Upper lobe of left lung (tissue), 6 donors: ENCODE data around the gene TGIF1. TPM values are rescaled to one million over a fixed set of nuclear protein-coding genes. Genes with fewer than 3 reads are reported as not detected.

Source experiments
- ATAC-seq, 2 donors: fragments of 200-7000 bp; cut with Tn5 transposase; one replicate each; pipeline ENCODE4 v1.9.1; 2022; ENCODE audit warnings: mild to moderate bottlenecking in 2 of 2, moderate library complexity in 2 of 2; ENCODE audit not compliant: low FRiP score in 2 of 2
- DNase-seq, 2 donors: peaks; one replicate each; pipeline ENCODE4 v3.0.0-alpha.2; 2019 to 2020
- H3K27ac ChIP-seq, 4 donors: fragments of 200-600 bp; sonication (generic); one replicate each; pipeline ENCODE4 v1.5.1; 2016 to 2019
- H3K27me3 ChIP-seq, 4 donors: fragments of 200-600 bp; sonication (generic); one replicate each; pipeline ENCODE4 v1.5.1; 2017 to 2019
- H3K36me3 ChIP-seq, 4 donors: fragments of 200-600 bp; sonication (generic); one replicate each; pipeline ENCODE4 v1.5.1; 2016 to 2019
- H3K4me1 ChIP-seq, 4 donors: fragments of 200-600 bp; sonication (generic); one replicate each; pipeline ENCODE4 v1.5.1; 2018 to 2019
- H3K4me3 ChIP-seq, 4 donors: fragments of 200-600 bp; sonication (generic); one replicate each; pipeline ENCODE4 v1.5.1; 2017 to 2019; ENCODE audit warnings: mild to moderate bottlenecking in 2 of 4, moderate library complexity in 1 of 4
- H3K9me3 ChIP-seq, 4 donors: fragments of 200-600 bp; sonication (generic); one replicate each; pipeline ENCODE4 v1.5.1; 2018 to 2019
- EP300 ChIP-seq, 4 donors: sonication (generic); formaldehyde crosslinking; IDR thresholded peaks; one replicate each; pipeline ENCODE4 v1.5.1; 2017; ENCODE audit warnings: antibody characterized with exemption in 4 of 4, control low read depth in 2 of 4
- POLR2A ChIP-seq, 4 donors: fragments of 450-650 bp; IDR thresholded peaks; one replicate each; pipeline ENCODE4 v1.5.1; 2016 to 2017; ENCODE audit warnings: antibody characterized with exemption in 4 of 4, mild to moderate bottlenecking in 2 of 4
- POLR2AphosphoS5 ChIP-seq, 2 donors: sonication (generic); formaldehyde crosslinking; IDR thresholded peaks; one replicate each; pipeline ENCODE4 v1.5.1; 2017; ENCODE audit warnings: antibody characterized with exemption in 2 of 2
- WGBS, 2 donors: methylation state at CpG; one replicate each; pipeline ENCODE4 v1.1.5; 2017 to 2018; 5-methylcytosine and 5-hydroxymethylcytosine counted together
- total RNA-seq, 6 donors: library from RNA; depleted of rRNA in 4 of 6; stranded (reverse); fragments of >200 nt in 4 of 6; gene quantifications; one replicate each; pipeline versions ENCODE4 v1.1.0 to v1.2.1, GENCODE V29; 2016 to 2021
- TF ChIP-seq, protein P1 (sequence below), 6 experiments: fragments of 450-650 bp in 4 of 6; fragments of 200-600 bp in 2 of 6; sonication (generic) in 2 of 6; IDR thresholded peaks; one replicate each; pipeline ENCODE4 v1.5.1; 2016 to 2019; ENCODE audit warnings: antibody characterized with exemption in 6 of 6
- donor health status: DM: no; HTN: no; CAD: no; lungs with moderate emphysema.
- donor health status: DM: no; HTN: yes; CAD: no; lungs with severe emphysema.

TGIF1 gene
- total RNA-seq, 6 donors from 2014 or later = 55.8 to 87.0 (median 64.8) TPM

DNA sequence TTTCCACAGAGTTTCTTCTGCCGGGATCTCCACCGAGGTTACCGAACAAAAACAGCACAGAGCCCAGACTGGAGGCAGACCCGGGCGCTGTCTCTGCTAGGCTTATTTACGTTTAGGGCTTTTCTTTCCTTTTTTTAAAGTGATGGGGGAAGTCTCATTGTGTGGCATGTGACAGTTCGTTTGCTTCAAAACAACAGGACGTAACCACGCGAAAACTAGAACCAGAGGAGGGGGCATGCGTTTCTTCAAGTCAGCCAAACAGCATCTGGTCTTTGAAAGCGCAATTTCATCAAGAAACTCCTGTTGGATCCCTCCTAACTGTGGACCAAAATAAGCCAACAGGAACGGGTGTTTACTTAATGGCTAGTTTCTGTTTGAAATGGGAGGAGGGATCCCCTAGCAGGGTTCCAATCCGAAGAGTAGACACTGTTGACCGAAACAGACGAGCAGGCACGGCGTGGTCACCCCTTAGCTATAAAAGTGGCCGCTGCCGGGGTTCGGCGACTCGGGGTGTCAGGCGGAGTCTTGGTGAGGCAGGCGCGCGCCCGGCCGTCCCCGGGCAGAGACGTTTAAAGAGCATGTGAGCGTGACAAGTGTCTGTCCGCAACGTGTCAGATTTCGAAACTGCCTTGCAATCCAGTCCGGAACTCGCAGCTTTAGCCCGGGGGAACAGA, 997 bp upstream of the TGIF1 start:
- peaks cover 22 to 34% (median 27%) of the 10 kb centered on the region in 4 donors for H3K4me1 ChIP-seq
- peak overlapping the region; percentile 65 to 78 (median 76) for H3K4me3 ChIP-seq
- H3K27me3 ChIP-seq = no peaks in the 10 kb centered on the region
- no peaks in the 10 kb centered on the region for H3K9me3 ChIP-seq
- 0% methylated on average over 24 to 38 of the region's 38 CpGs for WGBS, 2 donors
- no peaks in the 10 kb centered on the region for H3K36me3 ChIP-seq
- H3K27ac ChIP-seq = peak overlapping the region; percentile 96 to 99 (median 98)
- ATAC-seq (peak; percentile 53 to 68), DNase-seq (peak; percentile 94 to 96)
- TF ChIP-seq POLR2A (IDR thresholded peaks at IDR 0.05) (peak in 3 of 4 donors; percentile 88 to 95 (median 91)), EP300 (IDR thresholded peaks at IDR 0.05) (peak in 2 of 4 donors; percentile 58 to 79), POLR2AphosphoS5 (IDR thresholded peaks at IDR 0.05) (peak; percentile 89 to 95)
- TF ChIP-seq, protein P1, sequence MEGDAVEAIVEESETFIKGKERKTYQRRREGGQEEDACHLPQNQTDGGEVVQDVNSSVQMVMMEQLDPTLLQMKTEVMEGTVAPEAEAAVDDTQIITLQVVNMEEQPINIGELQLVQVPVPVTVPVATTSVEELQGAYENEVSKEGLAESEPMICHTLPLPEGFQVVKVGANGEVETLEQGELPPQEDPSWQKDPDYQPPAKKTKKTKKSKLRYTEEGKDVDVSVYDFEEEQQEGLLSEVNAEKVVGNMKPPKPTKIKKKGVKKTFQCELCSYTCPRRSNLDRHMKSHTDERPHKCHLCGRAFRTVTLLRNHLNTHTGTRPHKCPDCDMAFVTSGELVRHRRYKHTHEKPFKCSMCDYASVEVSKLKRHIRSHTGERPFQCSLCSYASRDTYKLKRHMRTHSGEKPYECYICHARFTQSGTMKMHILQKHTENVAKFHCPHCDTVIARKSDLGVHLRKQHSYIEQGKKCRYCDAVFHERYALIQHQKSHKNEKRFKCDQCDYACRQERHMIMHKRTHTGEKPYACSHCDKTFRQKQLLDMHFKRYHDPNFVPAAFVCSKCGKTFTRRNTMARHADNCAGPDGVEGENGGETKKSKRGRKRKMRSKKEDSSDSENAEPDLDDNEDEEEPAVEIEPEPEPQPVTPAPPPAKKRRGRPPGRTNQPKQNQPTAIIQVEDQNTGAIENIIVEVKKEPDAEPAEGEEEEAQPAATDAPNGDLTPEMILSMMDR (IDR thresholded peaks at IDR 0.05) = peak in 1 of 6 experiments; percentile 18

GRCh38 chr18:3449512-3450011, 410 bp upstream of the TGIF1 start:
- Histone ChIP-seq H3K27me3 (no peaks in the 10 kb centered on the region), H3K36me3 (no peaks in the 10 kb centered on the region), H3K9me3 (no peaks in the 10 kb centered on the region), H3K27ac (peak overlapping the region; percentile 96 to 99 (median 98)), H3K4me3 (peak overlapping the region; percentile 65 to 78 (median 76)), H3K4me1 (peaks cover 24 to 40% (median 30%) of the 10 kb centered on the region in 4 donors)
- WGBS, 2 donors = 0 to 1% methylated on average over 28 to 37 of the region's 47 CpGs
- DNase-seq = peak in 1 of 2 donors; percentile 95
- ATAC-seq = peak in 1 of 2 donors; percentile 57
- peak in 1 of 2 donors; percentile 4 for TF ChIP-seq POLR2AphosphoS5 (IDR thresholded peaks at IDR 0.05)
- no peak for TF ChIP-seq POLR2A (IDR thresholded peaks at IDR 0.05)
- TF ChIP-seq, protein P1 (IDR thresholded peaks at IDR 0.05) = no peak
- TF ChIP-seq EP300 (IDR thresholded peaks at IDR 0.05) = no peak

- H3K27ac ChIP-seq = peak overlapping the region; percentile 96 to 99 (median 98)
- no peaks in the 10 kb centered on the region for H3K9me3 ChIP-seq
- TF ChIP-seq, protein P1 (IDR thresholded peaks at IDR 0.05) = no peak
- TF ChIP-seq EP300 (IDR thresholded peaks at IDR 0.05) (no peak), POLR2A (IDR thresholded peaks at IDR 0.05) (no peak), POLR2AphosphoS5 (IDR thresholded peaks at IDR 0.05) (no peak)
- WGBS, 2 donors = 0 to 1% methylated on average over 6 to 25 of the region's 30 CpGs
- ATAC-seq (no peak), DNase-seq (peak in 1 of 2 donors; percentile 92)
- H3K4me1 ChIP-seq = peaks cover 34 to 52% (median 41%) of the 10 kb centered on the region in 4 donors
- H3K27me3 ChIP-seq = no peaks in the 10 kb centered on the region
- no peaks in the 10 kb centered on the region for H3K36me3 ChIP-seq
- H3K4me3 ChIP-seq = peak overlapping the region; percentile 65 to 78 (median 76)
Measured at GRCh38 chr18:3450799-3451182, 819 bp downstream of the TGIF1 start.

GRCh38 chr18:3451183-3451988, 1.4 kb downstream of the TGIF1 start:
- Histone ChIP-seq H3K36me3 (peaks cover 0 to 4% (median 1%) of the 10 kb centered on the region in 4 donors), H3K27me3 (no peaks in the 10 kb centered on the region), H3K9me3 (no peaks in the 10 kb centered on the region), H3K27ac (peak overlapping the region; percentile 96 to 99 (median 98)), H3K4me1 (peaks cover 36 to 55% (median 42%) of the 10 kb centered on the region in 4 donors), H3K4me3 (peak overlapping the region; percentile 65 to 78 (median 76))
- DNase-seq = peak; percentile 95 to 98
- TF ChIP-seq, protein P1 (IDR thresholded peaks at IDR 0.05) = no peak
- TF ChIP-seq POLR2AphosphoS5 (IDR thresholded peaks at IDR 0.05) = peak; percentile 69 to 92
- peak in 1 of 4 donors; percentile 32 for TF ChIP-seq EP300 (IDR thresholded peaks at IDR 0.05)
- TF ChIP-seq POLR2A (IDR thresholded peaks at IDR 0.05) = peak in 3 of 4 donors; percentile 87 to 97 (median 96)
- WGBS, 2 donors = 0% methylated on average over 13 to 50 of the region's 50 CpGs
- ATAC-seq = peak; percentile 42 to 56
